Activated CD4-positive, alpha-beta T cell treated with anti-CD3 and anti-CD28 coated beads, Interleukin-2, amount 50 U/mL, for 1 hour (primary cell): ENCODE results near the gene TFRC.
A peak's percentile ranks its signal among the peaks of the same experiment; 100 is the strongest.
"Not testable (repeated sequence)": the region's sequence is repeated elsewhere in the genome, so short reads cannot be mapped to it uniquely, and the experiment has no call there.

ENCODE experiments used
- DNase-seq: peaks from one replicate; pipeline ENCODE4 v3.0.0-alpha.2; 2020

The TFRC gene

GRCh38 chr3:196081834-196082618 is at the start of gene TFRC:
Gene TFRC (minus strand): TSS chr3:196082090. CDS start chr3:196077099, 4,991 bp downstream.
- peak; percentile 96 for DNase-seq

- DNase-seq, result no peak
Observed at GRCh38 chr3:196128172-196128843, 46.4 kb upstream of the TFRC start.

- no peak for DNase-seq
Observed at GRCh38 chr3:196127308-196128040, 45.6 kb upstream of the TFRC start.

GRCh38 chr3:196124608-196125007 is 42.7 kb upstream of the TFRC start:
- no peak for DNase-seq

GRCh38 chr3:196122688-196123046 is 40.8 kb upstream of the TFRC start:
- no peak for DNase-seq

- DNase-seq, result no peak
Observed at GRCh38 chr3:196122021-196122687, 40.3 kb upstream of the TFRC start.

- no peak for DNase-seq
Observed at GRCh38 chr3:196121066-196121465, 39.2 kb upstream of the TFRC start.

- no peak for DNase-seq
Observed at GRCh38 chr3:196120291-196120951, 38.5 kb upstream of the TFRC start.

GRCh38 chr3:196117809-196118208 is 35.9 kb upstream of the TFRC start:
- no peak for DNase-seq

- DNase-seq, result no peak
Observed at GRCh38 chr3:196115678-196116083, 33.8 kb upstream of the TFRC start.

- DNase-seq, result peak; percentile 14
Observed at GRCh38 chr3:196111939-196112386, 30.1 kb upstream of the TFRC start.

GRCh38 chr3:196108075-196108743 is 26.3 kb upstream of the TFRC start:
- DNase-seq, result no peak

- DNase-seq, result not testable (repeated sequence)
Observed at GRCh38 chr3:196104707-196105106, 22.8 kb upstream of the TFRC start.

- DNase-seq, result not testable (repeated sequence)
Observed at GRCh38 chr3:196098365-196098980, 16.6 kb upstream of the TFRC start.

GRCh38 chr3:196097373-196098154 is 15.7 kb upstream of the TFRC start:
- no peak for DNase-seq

GRCh38 chr3:196096382-196096953 is 14.6 kb upstream of the TFRC start:
- DNase-seq, result no peak

- DNase-seq, result no peak
Observed at GRCh38 chr3:196093317-196094111, 11.6 kb upstream of the TFRC start.

- no peak for DNase-seq
Observed at GRCh38 chr3:196087906-196088305, 6.0 kb upstream of the TFRC start.

- DNase-seq, result no peak
Observed at GRCh38 chr3:196082619-196082971, 705 bp upstream of the TFRC start.
